Tibial nerve (tissue), 4 donors: ENCODE data around the gene GRIN2A. TPM values are rescaled to one million over a fixed set of nuclear protein-coding genes. Genes with fewer than 3 reads are reported as not detected.

Experiments used
- DNase-seq, 2 donors: peaks; one replicate each; pipeline ENCODE4 v3.0.0-alpha.2; 2019; ENCODE audit warnings: low spot score in 2 of 2
- H3K27ac ChIP-seq, 4 donors: fragments of 200-600 bp; sonication (generic) in 3 of 4; one replicate each; pipeline ENCODE4 v1.5.1; 2017 to 2019; ENCODE audit warnings: mild to moderate bottlenecking in 1 of 4
- H3K27me3 ChIP-seq, 2 donors: fragments of 200-600 bp; sonication (generic) in 1 of 2; one replicate each; pipeline versions ENCODE4 v1.5.1 to v1.6.0; 2017 to 2019
- H3K36me3 ChIP-seq, 3 donors: fragments of 200-600 bp; sonication (generic); one replicate each; pipeline ENCODE4 v1.5.1; 2018 to 2019
- H3K4me1 ChIP-seq, 4 donors: fragments of 200-600 bp; sonication (generic) in 3 of 4; one replicate each; pipeline ENCODE4 v1.5.1; 2017 to 2019
- H3K4me3 ChIP-seq, 4 donors: fragments of 200-600 bp; sonication (generic) in 3 of 4; one replicate each; pipeline ENCODE4 v1.5.1; 2017 to 2019; ENCODE audit warnings: mild to moderate bottlenecking in 1 of 4, moderate library complexity in 1 of 4
- H3K9me3 ChIP-seq, 4 donors: fragments of 200-600 bp; sonication (generic) in 3 of 4; one replicate each; pipeline ENCODE4 v1.5.1; 2017 to 2019
- EP300 ChIP-seq, 2 donors: sonication (generic); formaldehyde crosslinking; IDR thresholded peaks; one replicate each; pipeline ENCODE4 v1.6.1; 2017; ENCODE audit warnings: antibody characterized with exemption in 2 of 2, mild to moderate bottlenecking in 1 of 2
- POLR2A ChIP-seq, 2 donors: fragments of 450-650 bp; IDR thresholded peaks; one replicate each; pipeline ENCODE4 v1.6.1; 2017; ENCODE audit warnings: antibody characterized with exemption in 2 of 2, mild to moderate bottlenecking in 2 of 2, moderate library complexity in 2 of 2
- WGBS, 2 donors: methylation state at CpG; one replicate each; pipeline ENCODE4 v1.1.5; 2018; 5-methylcytosine and 5-hydroxymethylcytosine counted together
- total RNA-seq, 4 donors: library from RNA; depleted of rRNA; stranded (reverse); fragments of >200 nt; gene quantifications; one replicate each; pipeline ENCODE4 v1.1.0, GENCODE V29; 2016
- TF ChIP-seq, protein P1 (sequence below), 5 experiments: fragments of 200-600 bp in 3 of 5; fragments of 450-650 bp in 2 of 5; sonication (generic) in 3 of 5; IDR thresholded peaks; one replicate each; pipeline ENCODE4 v1.5.1; 2016 to 2019; ENCODE audit warnings: antibody characterized with exemption in 5 of 5, mild to moderate bottlenecking in 3 of 5, moderate library complexity in 2 of 5

The GRIN2A gene
- total RNA-seq, 4 donors from 2014 or later: under 0.01 to 0.44 (median 0.39) TPM; not detected in 1

GRCh38 chr16:10169904-10170410 is 12.3 kb downstream of the GRIN2A start:
- peaks cover 0 to 6% (median 0%) of the 10 kb centered on the region in 4 donors for H3K9me3 ChIP-seq
- no peak overlapping the region for H3K27ac ChIP-seq
- WGBS, 2 donors: 78 to 89% methylated on average over 2 of the region's 2 CpGs
- H3K4me1 ChIP-seq: no peaks in the 10 kb centered on the region
- DNase-seq: no peak
- TF ChIP-seq, protein P1, sequence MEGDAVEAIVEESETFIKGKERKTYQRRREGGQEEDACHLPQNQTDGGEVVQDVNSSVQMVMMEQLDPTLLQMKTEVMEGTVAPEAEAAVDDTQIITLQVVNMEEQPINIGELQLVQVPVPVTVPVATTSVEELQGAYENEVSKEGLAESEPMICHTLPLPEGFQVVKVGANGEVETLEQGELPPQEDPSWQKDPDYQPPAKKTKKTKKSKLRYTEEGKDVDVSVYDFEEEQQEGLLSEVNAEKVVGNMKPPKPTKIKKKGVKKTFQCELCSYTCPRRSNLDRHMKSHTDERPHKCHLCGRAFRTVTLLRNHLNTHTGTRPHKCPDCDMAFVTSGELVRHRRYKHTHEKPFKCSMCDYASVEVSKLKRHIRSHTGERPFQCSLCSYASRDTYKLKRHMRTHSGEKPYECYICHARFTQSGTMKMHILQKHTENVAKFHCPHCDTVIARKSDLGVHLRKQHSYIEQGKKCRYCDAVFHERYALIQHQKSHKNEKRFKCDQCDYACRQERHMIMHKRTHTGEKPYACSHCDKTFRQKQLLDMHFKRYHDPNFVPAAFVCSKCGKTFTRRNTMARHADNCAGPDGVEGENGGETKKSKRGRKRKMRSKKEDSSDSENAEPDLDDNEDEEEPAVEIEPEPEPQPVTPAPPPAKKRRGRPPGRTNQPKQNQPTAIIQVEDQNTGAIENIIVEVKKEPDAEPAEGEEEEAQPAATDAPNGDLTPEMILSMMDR (IDR thresholded peaks at IDR 0.05): no peak
- TF ChIP-seq POLR2A (IDR thresholded peaks at IDR 0.05) (no peak), EP300 (IDR thresholded peaks at IDR 0.05) (no peak)
- no peak overlapping the region for H3K4me3 ChIP-seq
- H3K27me3 ChIP-seq: no peaks in the 10 kb centered on the region
- H3K36me3 ChIP-seq: no peaks in the 10 kb centered on the region

GRCh38 chr16:10169031-10169430 is 13.2 kb downstream of the GRIN2A start:
- H3K4me1 ChIP-seq: no peaks in the 10 kb centered on the region
- DNase-seq: no peak
- no peak overlapping the region for H3K4me3 ChIP-seq
- no peak overlapping the region for H3K27ac ChIP-seq
- H3K9me3 ChIP-seq: peaks cover 0 to 6% (median 0%) of the 10 kb centered on the region in 4 donors
- H3K36me3 ChIP-seq: no peaks in the 10 kb centered on the region
- no peaks in the 10 kb centered on the region for H3K27me3 ChIP-seq
- 88 to 91% methylated on average over 3 of the region's 3 CpGs for WGBS, 2 donors
- no peak for TF ChIP-seq EP300 (IDR thresholded peaks at IDR 0.05)
- TF ChIP-seq, protein P1 (IDR thresholded peaks at IDR 0.05): no peak
- no peak for TF ChIP-seq POLR2A (IDR thresholded peaks at IDR 0.05)

DNA sequence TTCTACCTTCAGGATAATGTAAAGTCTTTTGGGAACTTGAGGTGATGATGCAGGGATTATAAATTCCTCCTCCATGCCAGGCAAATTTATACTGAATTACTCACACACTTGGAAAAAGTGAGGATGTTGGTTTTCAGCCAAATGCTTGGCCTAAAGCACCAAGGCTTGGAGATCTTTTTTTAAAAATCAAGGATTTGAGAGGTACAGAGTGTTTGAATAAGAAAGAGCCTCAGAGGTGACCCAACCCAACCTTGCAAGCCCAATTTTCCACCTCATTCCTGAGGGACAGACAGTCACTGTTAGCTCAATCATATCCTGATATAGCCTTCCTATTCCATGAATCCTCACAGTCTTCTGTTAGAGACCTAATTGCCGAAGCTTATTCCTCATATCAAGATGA is 14.0 kb downstream of the GRIN2A start:
- no peak for DNase-seq
- no peaks in the 10 kb centered on the region for H3K27me3 ChIP-seq
- no peak overlapping the region for H3K4me3 ChIP-seq
- peaks cover 0 to 6% (median 0%) of the 10 kb centered on the region in 4 donors for H3K9me3 ChIP-seq
- H3K36me3 ChIP-seq: no peaks in the 10 kb centered on the region
- TF ChIP-seq EP300 (IDR thresholded peaks at IDR 0.05): no peak
- no peak for TF ChIP-seq POLR2A (IDR thresholded peaks at IDR 0.05)
- TF ChIP-seq, protein P1 (IDR thresholded peaks at IDR 0.05): no peak
- H3K4me1 ChIP-seq: no peaks in the 10 kb centered on the region
- no peak overlapping the region for H3K27ac ChIP-seq
- WGBS, 2 donors: 87 to 88% methylated on average over 1 of the region's 1 CpG

DNA sequence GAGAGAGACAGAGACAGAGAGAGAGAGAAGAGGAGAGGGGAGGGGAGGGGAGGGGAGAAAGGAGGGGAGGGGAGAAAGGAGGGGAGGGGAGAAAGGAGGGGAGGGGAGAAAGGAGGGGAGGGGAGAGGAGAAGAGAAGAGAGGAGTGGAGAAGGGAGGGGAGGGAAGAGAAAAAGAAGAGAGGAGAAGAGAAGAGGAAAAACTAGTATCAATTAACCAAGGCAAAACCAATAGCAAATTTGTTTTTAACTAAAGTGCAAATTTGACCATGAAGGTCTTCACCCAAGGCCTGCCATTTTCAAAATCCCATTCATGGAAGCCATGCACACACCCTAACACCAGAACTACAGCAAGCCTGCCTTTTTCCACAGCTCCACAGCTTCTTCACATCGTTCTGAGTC is 16.6 kb downstream of the GRIN2A start:
- no peaks in the 10 kb centered on the region for H3K4me1 ChIP-seq
- H3K27ac ChIP-seq: no peak overlapping the region
- H3K27me3 ChIP-seq: no peaks in the 10 kb centered on the region
- WGBS, 2 donors: 71 to 72% methylated on average over 1 of the region's 1 CpG
- H3K9me3 ChIP-seq: peaks cover 0 to 6% (median 0%) of the 10 kb centered on the region in 4 donors
- H3K4me3 ChIP-seq: no peak overlapping the region
- H3K36me3 ChIP-seq: no peaks in the 10 kb centered on the region
- TF ChIP-seq EP300 (IDR thresholded peaks at IDR 0.05) (no peak), POLR2A (IDR thresholded peaks at IDR 0.05) (no peak)
- TF ChIP-seq, protein P1 (IDR thresholded peaks at IDR 0.05): no peak
- no peak for DNase-seq

- Histone ChIP-seq H3K27me3 (no peaks in the 10 kb centered on the region), H3K27ac (no peak overlapping the region), H3K4me3 (no peak overlapping the region), H3K9me3 (no peaks in the 10 kb centered on the region), H3K36me3 (no peaks in the 10 kb centered on the region), H3K4me1 (no peaks in the 10 kb centered on the region)
- no peak for DNase-seq
- TF ChIP-seq, protein P1 (IDR thresholded peaks at IDR 0.05): no peak
- TF ChIP-seq POLR2A (IDR thresholded peaks at IDR 0.05) (no peak), EP300 (IDR thresholded peaks at IDR 0.05) (no peak)
- WGBS, 2 donors: 36 to 53% methylated on average over 1 of the region's 1 CpG
These were observed 19.2 kb downstream of the GRIN2A start for GRCh38 chr16:10162981-10163380.
